ENCODE results near the gene FOXO1.

FOXO1 gene

GRCh38 chr13:40635315-40635995 is 31.0 kb downstream of the FOXO1 start:
- Histone ChIP-seq H3K27ac (ENCODE audit: low read depth, low read length) (no peak overlapping the region), H3K4me3 (ENCODE audit: low read depth, low read length) (no peak overlapping the region), H3K9ac (ENCODE audit: low read length) (no peak overlapping the region), H3K4me1 (ENCODE audit: control insufficient read depth, insufficient read depth, low read length) (peaks cover 33% of the 10 kb centered on the region), H3K9me3 (ENCODE audit: control insufficient read depth, insufficient read depth, low read depth, low read length) (no peaks in the 10 kb centered on the region), H3K36me3 (ENCODE audit: control insufficient read depth, insufficient read depth, low read length) (0 out of 2 replicates have a peak, but pooled peaks cover 3% of the 10 kb centered on the region), H3K27me3 (ENCODE audit: control insufficient read depth, insufficient read depth, low read length) (no peaks in the 10 kb centered on the region)

DNA sequence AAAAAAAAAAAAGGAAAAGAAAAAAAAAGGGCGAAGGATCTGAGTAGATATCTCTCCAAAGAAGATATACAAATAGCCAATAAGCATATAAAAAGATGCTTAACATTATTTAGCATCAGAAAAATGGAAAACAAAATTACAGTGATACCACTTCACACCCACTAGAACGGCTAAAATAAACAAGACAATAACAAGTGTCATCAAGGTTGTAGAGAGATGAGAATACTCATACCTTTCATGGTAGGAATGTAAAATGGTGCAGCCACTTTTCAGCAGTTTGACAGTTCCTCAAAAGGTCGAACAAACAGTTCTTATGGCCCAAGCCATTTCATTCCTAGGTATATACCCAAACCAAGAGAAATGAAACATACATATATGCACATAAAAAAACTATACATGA is 33.5 kb downstream of the FOXO1 start:
- H3K27me3 ChIP-seq (ENCODE audit: control insufficient read depth, insufficient read depth, low read length), result no peaks in the 10 kb centered on the region
- no peak overlapping the region for H3K27ac ChIP-seq (ENCODE audit: low read depth, low read length)
- H3K4me1 ChIP-seq (ENCODE audit: control insufficient read depth, insufficient read depth, low read length), result peaks cover 17% of the 10 kb centered on the region
- peaks cover 5% of the 10 kb centered on the region; the same call in 1 of the 2 replicates for H3K36me3 ChIP-seq (ENCODE audit: control insufficient read depth, insufficient read depth, low read length)
- H3K9me3 ChIP-seq (ENCODE audit: control insufficient read depth, insufficient read depth, low read depth, low read length), result no peaks in the 10 kb centered on the region
- no peak overlapping the region for H3K9ac ChIP-seq (ENCODE audit: low read length)
- H3K4me3 ChIP-seq (ENCODE audit: low read depth, low read length), result no peak overlapping the region

DNA sequence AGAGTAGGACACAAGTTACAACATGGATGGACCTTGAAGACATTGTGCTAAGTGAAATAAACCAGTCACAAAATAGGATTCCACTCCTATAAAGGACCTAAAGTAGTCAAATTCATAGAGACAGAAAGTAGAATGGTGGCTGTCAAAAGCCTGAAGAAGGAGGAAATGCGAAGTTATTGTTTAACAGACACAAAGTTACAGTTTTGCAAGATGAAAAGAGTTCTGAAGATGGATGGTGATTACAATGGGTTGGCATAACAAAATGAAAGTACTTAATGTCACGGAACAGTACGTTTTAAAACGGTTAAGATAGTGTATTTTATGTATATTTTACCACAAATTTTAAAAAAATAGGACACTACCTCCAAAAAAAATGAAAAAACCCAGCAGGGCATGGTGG is 34.8 kb downstream of the FOXO1 start:
- Histone ChIP-seq H3K9ac (ENCODE audit: low read length) (no peak overlapping the region), H3K36me3 (ENCODE audit: control insufficient read depth, insufficient read depth, low read length) (peaks cover 5% of the 10 kb centered on the region; the same call in 1 of the 2 replicates), H3K27ac (ENCODE audit: low read depth, low read length) (no peak overlapping the region), H3K27me3 (ENCODE audit: control insufficient read depth, insufficient read depth, low read length) (no peaks in the 10 kb centered on the region), H3K4me3 (ENCODE audit: low read depth, low read length) (no peak overlapping the region), H3K9me3 (ENCODE audit: control insufficient read depth, insufficient read depth, low read depth, low read length) (no peaks in the 10 kb centered on the region), H3K4me1 (ENCODE audit: control insufficient read depth, insufficient read depth, low read length) (peaks cover 11% of the 10 kb centered on the region; the same call in 1 of the 2 replicates)

DNA sequence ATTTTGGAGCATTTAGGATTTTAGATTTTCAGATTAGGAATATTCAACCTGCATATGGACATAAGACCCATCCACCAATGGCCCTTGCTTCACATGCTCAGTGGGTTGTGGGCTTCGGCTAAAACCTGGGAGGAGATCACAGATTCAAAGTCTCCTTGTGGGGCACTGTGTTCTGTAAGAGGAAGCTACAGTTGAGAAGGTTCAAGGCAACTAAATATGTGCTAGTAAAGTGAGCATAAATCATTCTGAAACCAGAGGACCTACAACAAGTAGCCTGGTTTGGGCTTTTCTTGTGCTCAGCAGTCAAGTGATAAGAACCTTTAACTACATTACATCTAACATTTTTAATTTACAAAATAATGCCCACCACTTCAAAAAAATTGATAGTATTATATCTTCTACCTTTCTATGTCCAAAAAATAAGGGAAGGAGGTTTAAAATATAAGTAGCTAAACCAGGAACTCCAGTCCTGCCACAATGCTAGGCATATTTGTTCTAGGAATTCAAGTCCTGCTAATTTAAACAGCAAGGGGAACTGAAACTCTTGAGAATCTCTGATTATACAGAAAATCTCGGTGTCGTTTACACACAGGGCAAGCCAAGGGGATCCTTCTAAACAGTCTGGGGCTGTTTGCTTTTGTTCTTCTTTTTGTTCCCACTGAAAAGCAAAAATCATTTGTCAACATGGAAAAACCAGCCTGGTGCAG is 36.6 kb downstream of the FOXO1 start:
- Histone ChIP-seq H3K36me3 (ENCODE audit: control insufficient read depth, insufficient read depth, low read length) (peaks cover 5% of the 10 kb centered on the region; the same call in 1 of the 2 replicates), H3K9ac (ENCODE audit: low read length) (no peak overlapping the region), H3K27me3 (ENCODE audit: control insufficient read depth, insufficient read depth, low read length) (no peaks in the 10 kb centered on the region), H3K27ac (ENCODE audit: low read depth, low read length) (no peak overlapping the region), H3K4me3 (ENCODE audit: low read depth, low read length) (no peak overlapping the region), H3K4me1 (ENCODE audit: control insufficient read depth, insufficient read depth, low read length) (peaks cover 14% of the 10 kb centered on the region; the same call in 1 of the 2 replicates), H3K9me3 (ENCODE audit: control insufficient read depth, insufficient read depth, low read depth, low read length) (no peaks in the 10 kb centered on the region)

DNA sequence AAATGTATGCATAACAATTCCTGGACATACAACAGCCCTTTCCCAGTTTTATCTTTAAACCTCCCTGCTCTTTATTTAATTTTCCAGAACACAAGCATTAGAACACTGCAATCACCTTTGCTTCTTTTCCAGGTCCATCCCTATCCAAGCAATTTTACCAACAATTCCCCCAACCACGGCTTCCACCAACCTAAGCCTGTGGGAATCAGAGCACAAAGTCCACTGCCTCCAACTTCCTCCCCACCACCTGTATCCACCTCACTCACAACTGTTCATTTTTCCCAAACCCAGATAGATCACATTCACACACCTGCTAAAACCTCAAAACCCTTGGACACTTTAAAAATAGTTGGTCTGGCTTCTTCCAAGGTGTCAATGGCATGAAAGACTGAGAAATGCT is 39.5 kb downstream of the FOXO1 start:
- peaks cover 33% of the 10 kb centered on the region for H3K4me1 ChIP-seq (ENCODE audit: control insufficient read depth, insufficient read depth, low read length)
- H3K4me3 ChIP-seq (ENCODE audit: low read depth, low read length), result no peak overlapping the region

GRCh38 chr13:40626561-40626960 is 39.9 kb downstream of the FOXO1 start:
- H3K36me3 ChIP-seq (ENCODE audit: control insufficient read depth, insufficient read depth, low read length), result peaks cover 4% of the 10 kb centered on the region; the same call in 1 of the 2 replicates

More for the DNA sequence above, 39.5 kb downstream of the FOXO1 start:
- H3K9me3 ChIP-seq (ENCODE audit: control insufficient read depth, insufficient read depth, low read depth, low read length), result no peaks in the 10 kb centered on the region
- no peak overlapping the region for H3K27ac ChIP-seq (ENCODE audit: low read depth, low read length)
- H3K27me3 ChIP-seq (ENCODE audit: control insufficient read depth, insufficient read depth, low read length), result no peaks in the 10 kb centered on the region
- H3K36me3 ChIP-seq (ENCODE audit: control insufficient read depth, insufficient read depth, low read length), result peaks cover 5% of the 10 kb centered on the region; the same call in 1 of the 2 replicates
- no peak overlapping the region for H3K9ac ChIP-seq (ENCODE audit: low read length)

GRCh38 chr13:40624986-40625385 is 41.5 kb downstream of the FOXO1 start:
- H3K4me3 ChIP-seq (ENCODE audit: low read depth, low read length), result no peak overlapping the region
- peaks cover 2% of the 10 kb centered on the region; the same call in 1 of the 2 replicates for H3K36me3 ChIP-seq (ENCODE audit: control insufficient read depth, insufficient read depth, low read length)

More at GRCh38 chr13:40626561-40626960, 39.9 kb downstream of the FOXO1 start:
- H3K4me3 ChIP-seq (ENCODE audit: low read depth, low read length), result no peak overlapping the region
- no peaks in the 10 kb centered on the region for H3K27me3 ChIP-seq (ENCODE audit: control insufficient read depth, insufficient read depth, low read length)
- H3K9ac ChIP-seq (ENCODE audit: low read length), result no peak overlapping the region
- H3K27ac ChIP-seq (ENCODE audit: low read depth, low read length), result no peak overlapping the region
- peaks cover 33% of the 10 kb centered on the region for H3K4me1 ChIP-seq (ENCODE audit: control insufficient read depth, insufficient read depth, low read length)
- H3K9me3 ChIP-seq (ENCODE audit: control insufficient read depth, insufficient read depth, low read depth, low read length), result no peaks in the 10 kb centered on the region

DNA sequence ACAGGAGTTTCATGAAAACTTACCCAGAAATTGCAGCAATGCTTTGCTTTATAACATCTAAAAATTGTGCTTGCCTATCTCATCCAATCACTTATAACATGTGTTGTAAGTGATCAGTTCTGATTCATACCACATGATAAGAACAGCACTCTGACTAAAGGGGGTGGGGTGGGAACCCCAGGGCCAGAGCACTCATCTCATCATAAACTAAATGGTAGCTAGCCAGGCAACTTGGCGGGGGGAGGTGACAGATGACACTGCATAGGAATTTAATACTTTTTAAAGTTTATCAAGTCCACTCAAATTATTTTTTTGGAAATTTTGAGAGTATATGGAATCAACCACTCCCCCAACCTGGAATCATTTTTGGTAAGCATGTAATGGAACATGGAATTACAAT is 42.1 kb downstream of the FOXO1 start:
- Histone ChIP-seq H3K36me3 (ENCODE audit: control insufficient read depth, insufficient read depth, low read length) (peaks cover 2% of the 10 kb centered on the region; the same call in 1 of the 2 replicates), H3K9ac (ENCODE audit: low read length) (no peak overlapping the region), H3K4me3 (ENCODE audit: low read depth, low read length) (no peak overlapping the region), H3K9me3 (ENCODE audit: control insufficient read depth, insufficient read depth, low read depth, low read length) (no peaks in the 10 kb centered on the region), H3K27me3 (ENCODE audit: control insufficient read depth, insufficient read depth, low read length) (no peaks in the 10 kb centered on the region), H3K4me1 (ENCODE audit: control insufficient read depth, insufficient read depth, low read length) (peaks cover 43% of the 10 kb centered on the region), H3K27ac (ENCODE audit: low read depth, low read length) (no peak overlapping the region)

More at GRCh38 chr13:40624986-40625385, 41.5 kb downstream of the FOXO1 start:
- no peaks in the 10 kb centered on the region for H3K9me3 ChIP-seq (ENCODE audit: control insufficient read depth, insufficient read depth, low read depth, low read length)
- H3K9ac ChIP-seq (ENCODE audit: low read length), result no peak overlapping the region
- H3K27me3 ChIP-seq (ENCODE audit: control insufficient read depth, insufficient read depth, low read length), result no peaks in the 10 kb centered on the region
- no peak overlapping the region for H3K27ac ChIP-seq (ENCODE audit: low read depth, low read length)
- H3K4me1 ChIP-seq (ENCODE audit: control insufficient read depth, insufficient read depth, low read length), result peaks cover 37% of the 10 kb centered on the region

- no peak overlapping the region for H3K27ac ChIP-seq (ENCODE audit: low read depth, low read length)
- no peak overlapping the region for H3K4me3 ChIP-seq (ENCODE audit: low read depth, low read length)
- H3K9me3 ChIP-seq (ENCODE audit: control insufficient read depth, insufficient read depth, low read depth, low read length), result no peaks in the 10 kb centered on the region
- H3K9ac ChIP-seq (ENCODE audit: low read length), result no peak overlapping the region
- no peaks in the 10 kb centered on the region for H3K36me3 ChIP-seq (ENCODE audit: control insufficient read depth, insufficient read depth, low read length)
- H3K4me1 ChIP-seq (ENCODE audit: control insufficient read depth, insufficient read depth, low read length), result peaks cover 44% of the 10 kb centered on the region
- H3K27me3 ChIP-seq (ENCODE audit: control insufficient read depth, insufficient read depth, low read length), result no peaks in the 10 kb centered on the region
Measured at GRCh38 chr13:40622761-40623160, 43.7 kb downstream of the FOXO1 start.

GRCh38 chr13:40622246-40622645 is 44.2 kb downstream of the FOXO1 start:
- no peaks in the 10 kb centered on the region for H3K36me3 ChIP-seq (ENCODE audit: control insufficient read depth, insufficient read depth, low read length)
- H3K4me3 ChIP-seq (ENCODE audit: low read depth, low read length), result no peak overlapping the region
- H3K27ac ChIP-seq (ENCODE audit: low read depth, low read length), result no peak overlapping the region
- peaks cover 44% of the 10 kb centered on the region for H3K4me1 ChIP-seq (ENCODE audit: control insufficient read depth, insufficient read depth, low read length)
- no peaks in the 10 kb centered on the region for H3K27me3 ChIP-seq (ENCODE audit: control insufficient read depth, insufficient read depth, low read length)
- H3K9me3 ChIP-seq (ENCODE audit: control insufficient read depth, insufficient read depth, low read depth, low read length), result no peaks in the 10 kb centered on the region
- H3K9ac ChIP-seq (ENCODE audit: low read length), result no peak overlapping the region

GRCh38 chr13:40619479-40619814 is 47.0 kb downstream of the FOXO1 start:
- Histone ChIP-seq H3K4me1 (ENCODE audit: control insufficient read depth, insufficient read depth, low read length) (peaks cover 45% of the 10 kb centered on the region), H3K4me3 (ENCODE audit: low read depth, low read length) (no peak overlapping the region), H3K9me3 (ENCODE audit: control insufficient read depth, insufficient read depth, low read depth, low read length) (no peaks in the 10 kb centered on the region), H3K27ac (ENCODE audit: low read depth, low read length) (no peak overlapping the region), H3K9ac (ENCODE audit: low read length) (no peak overlapping the region), H3K27me3 (ENCODE audit: control insufficient read depth, insufficient read depth, low read length) (no peaks in the 10 kb centered on the region), H3K36me3 (ENCODE audit: control insufficient read depth, insufficient read depth, low read length) (peaks cover under 1% of the 10 kb centered on the region; the same call in 1 of the 2 replicates)

All from HUES6 (cell line).